ENCODE measurements around the gene CYP20A1. TPM values are rescaled to one million over a fixed set of nuclear protein-coding genes. Genes with fewer than 3 reads are reported as not detected.

CYP20A1 gene
- total and polyA plus RNA-seq, 8 donors = 5.9 to 19.7 (median 15.2) TPM

DNA sequence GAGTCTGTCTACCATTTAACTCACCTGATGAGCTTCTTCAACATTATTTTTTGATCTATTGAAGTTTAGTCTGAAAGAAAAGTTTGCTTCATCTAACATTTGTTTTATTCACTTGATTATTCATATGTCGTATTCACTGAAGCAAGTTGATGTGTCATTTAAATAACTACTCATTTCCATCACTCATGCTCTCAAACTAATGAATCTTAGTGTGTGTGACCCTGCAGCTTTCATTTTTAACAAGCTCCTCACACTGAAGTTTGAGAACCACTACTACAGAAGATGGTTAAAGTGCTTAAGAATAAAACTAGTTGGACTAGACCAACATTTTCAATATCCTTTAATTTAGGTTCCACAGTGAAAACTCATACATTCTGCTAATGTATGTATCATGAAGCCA lies 87.5 kb downstream of the CYP20A1 start:
- no peak overlapping the region for H3K27ac ChIP-seq
- DNase-seq = no peak
- H3K4me3 ChIP-seq = no peak overlapping the region
- H3K4me1 ChIP-seq = peaks cover 0 to 3% (median 0%) of the 10 kb centered on the region in 3 donors
- H3K36me3 ChIP-seq = no peaks in the 10 kb centered on the region
- ATAC-seq = no peak
- FAIRE-seq = no peak
- WGBS, 2 donors = 86 to 94% methylated on average over 1 of the region's 1 CpG
- no peaks in the 10 kb centered on the region for H3K27me3 ChIP-seq
- TF ChIP-seq CTCF (IDR thresholded peaks at IDR 0.05) = no peak
- intact Hi-C loops (cut with DNase I) = no loop called here
- H3K9me3 ChIP-seq = no peaks in the 10 kb centered on the region

DNA sequence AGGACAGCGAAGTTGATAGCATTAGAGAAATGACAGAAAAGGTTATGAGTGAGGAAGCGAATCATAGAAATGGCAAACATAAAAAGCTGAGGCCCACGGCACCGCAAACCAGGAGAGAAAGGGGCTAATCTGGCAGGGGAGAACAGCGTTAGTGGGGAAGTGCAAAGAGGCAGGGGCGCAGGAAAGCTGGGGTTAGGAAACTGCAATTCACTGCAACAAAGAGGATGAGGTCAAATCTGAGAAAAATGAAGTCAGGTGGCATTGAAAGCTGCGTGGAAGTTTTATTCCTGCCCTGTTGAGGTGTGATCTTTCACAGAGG lies 88.7 kb downstream of the CYP20A1 start:
- ATAC-seq (peak in 2 of 4 donors; percentile 20 to 25), FAIRE-seq (no peak), DNase-seq (no peak)
- no peaks in the 10 kb centered on the region for H3K36me3 ChIP-seq
- H3K27ac ChIP-seq = peak overlapping the region; percentile 41 to 78 (median 60)
- no peaks in the 10 kb centered on the region for H3K9me3 ChIP-seq
- peaks cover 0 to 3% (median 0%) of the 10 kb centered on the region in 3 donors for H3K4me1 ChIP-seq
- no peaks in the 10 kb centered on the region for H3K27me3 ChIP-seq
- H3K4me3 ChIP-seq = peak overlapping the region; percentile 62 to 97 (median 90)
- intact Hi-C loops (cut with DNase I) = no loop called here
- 21 to 23% methylated on average over 7 of the region's 7 CpGs for WGBS, 2 donors
- TF ChIP-seq CTCF (IDR thresholded peaks at IDR 0.05) = no peak

- Histone ChIP-seq H3K4me1 (peaks cover 0 to 3% (median 0%) of the 10 kb centered on the region in 3 donors), H3K4me3 (peak within 1 kb of the TSS; percentile 62 to 97 (median 90)), H3K36me3 (no peaks in the 10 kb centered on the region), H3K9me3 (no peaks in the 10 kb centered on the region), H3K27ac (peak within 1 kb of the TSS; percentile 41 to 78 (median 60)), H3K27me3 (no peaks in the 10 kb centered on the region)
- ATAC-seq (peak; percentile 93 to 96 (median 96)), FAIRE-seq (no peak), DNase-seq (peak; percentile 75 to 91 (median 83))
- intact Hi-C loops (cut with DNase I) = no loop called here
- 1% methylated on average over 43 to 98 of the region's 98 CpGs for WGBS, 2 donors
- TF ChIP-seq CTCF (IDR thresholded peaks at IDR 0.05) = no peak
Measured at GRCh38 chr2:203327901-203328759, 89.3 kb downstream of the CYP20A1 start, which contains the start of gene ABI2. Gene ABI2, plus strand, starts transcription at chr2:203328394. Its CDS starts 121 bp downstream, at chr2:203328515.

- H3K9me3 ChIP-seq = no peaks in the 10 kb centered on the region
- peaks cover 0 to 3% (median 0%) of the 10 kb centered on the region in 3 donors for H3K4me1 ChIP-seq
- DNase-seq (peak in 4 of 6 donors; percentile 14 to 66 (median 18)), ATAC-seq (peak; percentile 47 to 66 (median 60)), FAIRE-seq (no peak)
- no peak for TF ChIP-seq CTCF (IDR thresholded peaks at IDR 0.05)
- H3K4me3 ChIP-seq = peak overlapping the region; percentile 62 to 97 (median 90)
- 2% methylated on average over 31 of the region's 31 CpGs for WGBS, 2 donors
- peak overlapping the region in 3 of 4 donors; percentile 46 to 78 (median 73) for H3K27ac ChIP-seq
- intact Hi-C loops (cut with DNase I) = no loop called here
- H3K27me3 ChIP-seq = no peaks in the 10 kb centered on the region
- H3K36me3 ChIP-seq = no peaks in the 10 kb centered on the region
Measured at GRCh38 chr2:203328760-203329540, 90.1 kb downstream of the CYP20A1 start.

Data from pancreas (tissue), 10 donors.